HG03575 (cell line): ENCODE data around the gene BLOC1S3.

Experiments used
- ATAC-seq: cut with Tn5 transposase; IDR thresholded peaks from one replicate; pipeline ENCODE4 v1.9.1; 2021; ENCODE audit not compliant: unreplicated experiment, insufficient number of reproducible peaks, low FRiP score; ENCODE audit errors: extremely low read depth

BLOC1S3 gene

GRCh38 chr19:45175515-45176345 lies 2.9 kb upstream of the BLOC1S3 start:
- no peak for ATAC-seq

GRCh38 chr19:45177817-45178261 lies 745 bp upstream of the BLOC1S3 start, which contains the start of gene TRAPPC6A:
TSS of gene TRAPPC6A (minus strand) at chr19:45178237. CDS start at chr19:45178218, 19 bp downstream.
- ATAC-seq: no peak

- ATAC-seq: no peak
These were observed 698 bp downstream of the BLOC1S3 start for GRCh38 chr19:45179072-45179891.

GRCh38 chr19:45179892-45180370 lies 1.3 kb downstream of the BLOC1S3 start:
- no peak for ATAC-seq

GRCh38 chr19:45180936-45181335 lies 2.4 kb downstream of the BLOC1S3 start:
- ATAC-seq: no peak

- ATAC-seq: no peak
These were observed 4.2 kb downstream of the BLOC1S3 start for GRCh38 chr19:45182758-45183157.

GRCh38 chr19:45184115-45184514 lies 5.5 kb downstream of the BLOC1S3 start:
- ATAC-seq: no peak

GRCh38 chr19:45186509-45187334 lies 8.1 kb downstream of the BLOC1S3 start:
- ATAC-seq: no peak

GRCh38 chr19:45187421-45188100 lies 9.0 kb downstream of the BLOC1S3 start:
- ATAC-seq: no peak

GRCh38 chr19:45189971-45190370 lies 11.4 kb downstream of the BLOC1S3 start:
- ATAC-seq: no peak

- ATAC-seq: no peak
These were observed 12.8 kb downstream of the BLOC1S3 start for GRCh38 chr19:45191375-45191774.

GRCh38 chr19:45195764-45196163 lies 17.2 kb downstream of the BLOC1S3 start:
- ATAC-seq: no peak

GRCh38 chr19:45200568-45200967 lies 22.0 kb downstream of the BLOC1S3 start:
- ATAC-seq: no peak

GRCh38 chr19:45202637-45203036 lies 24.1 kb downstream of the BLOC1S3 start:
- no peak for ATAC-seq

GRCh38 chr19:45205810-45206209 lies 27.2 kb downstream of the BLOC1S3 start:
- no peak for ATAC-seq

- ATAC-seq: no peak
These were observed 27.7 kb downstream of the BLOC1S3 start for GRCh38 chr19:45206328-45206727.

- no peak for ATAC-seq
These were observed 33.3 kb downstream of the BLOC1S3 start for GRCh38 chr19:45211751-45212381.

- ATAC-seq: no peak
These were observed 34.4 kb downstream of the BLOC1S3 start for GRCh38 chr19:45213031-45213430.
